ENCODE results near the gene PPP1R12B.
"Not testable (repeated sequence)": the region's sequence is repeated elsewhere in the genome, so short reads cannot be mapped to it uniquely, and the experiment has no call there.

DNA sequence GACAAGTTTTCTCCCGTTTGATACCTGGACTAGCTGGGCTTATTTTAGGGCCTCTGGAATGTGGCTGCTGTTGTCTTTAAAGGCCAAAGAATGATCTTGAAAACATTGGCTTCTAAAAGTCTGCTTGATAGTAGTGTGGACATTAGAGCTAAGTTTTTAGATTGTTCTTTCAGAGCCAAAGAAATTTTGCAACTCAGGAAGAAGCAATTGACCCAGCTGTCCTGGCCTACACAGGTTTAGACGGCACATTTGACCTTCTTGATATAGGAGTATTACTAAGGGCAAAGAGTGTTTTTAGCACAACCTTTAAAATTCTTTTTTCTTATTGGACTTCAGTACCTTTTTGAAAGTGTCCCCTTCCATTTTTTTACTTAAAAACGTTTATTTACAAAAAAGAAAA is 63.9 kb downstream of the PPP1R12B start:
- TF ChIP-seq, protein P1, sequence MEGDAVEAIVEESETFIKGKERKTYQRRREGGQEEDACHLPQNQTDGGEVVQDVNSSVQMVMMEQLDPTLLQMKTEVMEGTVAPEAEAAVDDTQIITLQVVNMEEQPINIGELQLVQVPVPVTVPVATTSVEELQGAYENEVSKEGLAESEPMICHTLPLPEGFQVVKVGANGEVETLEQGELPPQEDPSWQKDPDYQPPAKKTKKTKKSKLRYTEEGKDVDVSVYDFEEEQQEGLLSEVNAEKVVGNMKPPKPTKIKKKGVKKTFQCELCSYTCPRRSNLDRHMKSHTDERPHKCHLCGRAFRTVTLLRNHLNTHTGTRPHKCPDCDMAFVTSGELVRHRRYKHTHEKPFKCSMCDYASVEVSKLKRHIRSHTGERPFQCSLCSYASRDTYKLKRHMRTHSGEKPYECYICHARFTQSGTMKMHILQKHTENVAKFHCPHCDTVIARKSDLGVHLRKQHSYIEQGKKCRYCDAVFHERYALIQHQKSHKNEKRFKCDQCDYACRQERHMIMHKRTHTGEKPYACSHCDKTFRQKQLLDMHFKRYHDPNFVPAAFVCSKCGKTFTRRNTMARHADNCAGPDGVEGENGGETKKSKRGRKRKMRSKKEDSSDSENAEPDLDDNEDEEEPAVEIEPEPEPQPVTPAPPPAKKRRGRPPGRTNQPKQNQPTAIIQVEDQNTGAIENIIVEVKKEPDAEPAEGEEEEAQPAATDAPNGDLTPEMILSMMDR (IDR thresholded peaks at IDR 0.05), result not testable (repeated sequence)
- not testable (repeated sequence) for TF ChIP-seq POLR2A (IDR thresholded peaks at IDR 0.05)

All from ovary (tissue), 3 donors.